ENCODE measurements around the gene ABCC11.

The ABCC11 gene

GRCh38 chr16:48234630-48235029, 12.7 kb downstream of the ABCC11 start:
- H2BK120ac ChIP-seq (ENCODE audit: low read depth, low read length), result no peak overlapping the region
- no peaks in the 10 kb centered on the region for H3K27me3 ChIP-seq (ENCODE audit: insufficient read depth, low read length, poor library complexity)
- no peak overlapping the region for H3K4me2 ChIP-seq (ENCODE audit: low read length)
- H3K9ac ChIP-seq (ENCODE audit: low read length), result no peak overlapping the region
- no peak overlapping the region for H3K18ac ChIP-seq (ENCODE audit: low read length)
- no peak overlapping the region for H4K5ac ChIP-seq (ENCODE audit: low read length)
- H3K4me1 ChIP-seq (ENCODE audit: control insufficient read depth, low read depth, low read length), result no peaks in the 10 kb centered on the region
- DNase-seq, result no peak
- no peak overlapping the region for H2BK15ac ChIP-seq (replicated peaks; ENCODE audit: low read depth)
- no peak overlapping the region for H3K4me3 ChIP-seq (ENCODE audit: low read length)
- H3K27ac ChIP-seq (ENCODE audit: low read depth, low read length), result no peak overlapping the region
- no peaks in the 10 kb centered on the region for H3K79me1 ChIP-seq (ENCODE audit: low read length)
- H3K56ac ChIP-seq (ENCODE audit: low read length), result no peak overlapping the region
- no peaks in the 10 kb centered on the region for H3K36me3 ChIP-seq (ENCODE audit: control insufficient read depth, insufficient read depth, low read length)
- no peak overlapping the region for H2AK5ac ChIP-seq (ENCODE audit: low read length)
- no peak overlapping the region for H3K4ac ChIP-seq (ENCODE audit: low read depth, low read length)
- no peak overlapping the region for H4K8ac ChIP-seq (ENCODE audit: low read depth, low read length)
- H3K79me2 ChIP-seq (ENCODE audit: control insufficient read depth, insufficient read depth, low read length), result no peaks in the 10 kb centered on the region
- H2BK5ac ChIP-seq (ENCODE audit: low read length), result no peak overlapping the region
- no peak overlapping the region for H3K23ac ChIP-seq (ENCODE audit: low read length)

GRCh38 chr16:48232493-48233040, 14.8 kb downstream of the ABCC11 start:
- Histone ChIP-seq H3K27me3 (ENCODE audit: insufficient read depth, low read length, poor library complexity) (no peaks in the 10 kb centered on the region), H3K23ac (ENCODE audit: low read length) (no peak overlapping the region), H3K36me3 (ENCODE audit: control insufficient read depth, insufficient read depth, low read length) (no peaks in the 10 kb centered on the region), H2BK120ac (ENCODE audit: low read depth, low read length) (no peak overlapping the region), H3K79me1 (ENCODE audit: low read length) (no peaks in the 10 kb centered on the region), H3K4ac (ENCODE audit: low read depth, low read length) (no peak overlapping the region), H3K4me3 (ENCODE audit: low read length) (no peak overlapping the region), H3K27ac (ENCODE audit: low read depth, low read length) (no peak overlapping the region), H3K4me1 (ENCODE audit: control insufficient read depth, low read depth, low read length) (no peaks in the 10 kb centered on the region), H2AK5ac (ENCODE audit: low read length) (no peak overlapping the region), H2BK15ac (replicated peaks; ENCODE audit: low read depth) (no peak overlapping the region), H4K8ac (ENCODE audit: low read depth, low read length) (no peak overlapping the region), H2BK5ac (ENCODE audit: low read length) (no peak overlapping the region), H3K9ac (ENCODE audit: low read length) (no peak overlapping the region), H3K18ac (ENCODE audit: low read length) (no peak overlapping the region), H3K56ac (ENCODE audit: low read length) (no peak overlapping the region), H3K4me2 (ENCODE audit: low read length) (no peak overlapping the region), H3K79me2 (ENCODE audit: control insufficient read depth, insufficient read depth, low read length) (no peaks in the 10 kb centered on the region), H4K5ac (ENCODE audit: low read length) (no peak overlapping the region)
- no peak for DNase-seq
- no CpG with 5 or more reads among the region's 2 CpGs for WGBS (ENCODE audit: extremely low coverage, insufficient coverage, low lambda C conversion rate)

- no peak overlapping the region for H4K8ac ChIP-seq (ENCODE audit: low read depth, low read length)
- no peak overlapping the region for H3K23ac ChIP-seq (ENCODE audit: low read length)
- no peak overlapping the region for H4K5ac ChIP-seq (ENCODE audit: low read length)
- H3K9ac ChIP-seq (ENCODE audit: low read length), result no peak overlapping the region
- no peaks in the 10 kb centered on the region for H3K79me2 ChIP-seq (ENCODE audit: control insufficient read depth, insufficient read depth, low read length)
- no peak overlapping the region for H3K4ac ChIP-seq (ENCODE audit: low read depth, low read length)
- H3K18ac ChIP-seq (ENCODE audit: low read length), result no peak overlapping the region
- WGBS (ENCODE audit: extremely low coverage, insufficient coverage, low lambda C conversion rate), result 100% methylated on average over 2 of the region's 11 CpGs
- H2BK5ac ChIP-seq (ENCODE audit: low read length), result no peak overlapping the region
- no peaks in the 10 kb centered on the region for H3K4me1 ChIP-seq (ENCODE audit: control insufficient read depth, low read depth, low read length)
- no peak overlapping the region for H2BK15ac ChIP-seq (replicated peaks; ENCODE audit: low read depth)
- no peaks in the 10 kb centered on the region for H3K79me1 ChIP-seq (ENCODE audit: low read length)
- H3K27ac ChIP-seq (ENCODE audit: low read depth, low read length), result no peak overlapping the region
- DNase-seq, result peak; percentile 55
- H3K27me3 ChIP-seq (ENCODE audit: insufficient read depth, low read length, poor library complexity), result no peaks in the 10 kb centered on the region
- no peak overlapping the region for H2BK120ac ChIP-seq (ENCODE audit: low read depth, low read length)
- H3K4me3 ChIP-seq (ENCODE audit: low read length), result no peak overlapping the region
- H3K4me2 ChIP-seq (ENCODE audit: low read length), result no peak overlapping the region
- no peak overlapping the region for H2AK5ac ChIP-seq (ENCODE audit: low read length)
- no peak overlapping the region for H3K56ac ChIP-seq (ENCODE audit: low read length)
- H3K36me3 ChIP-seq (ENCODE audit: control insufficient read depth, insufficient read depth, low read length), result no peaks in the 10 kb centered on the region
Observed at GRCh38 chr16:48231727-48232492, 15.4 kb downstream of the ABCC11 start.

- Histone ChIP-seq H3K79me2 (ENCODE audit: control insufficient read depth, insufficient read depth, low read length) (no peaks in the 10 kb centered on the region), H3K18ac (ENCODE audit: low read length) (no peak overlapping the region), H4K5ac (ENCODE audit: low read length) (no peak overlapping the region), H2BK120ac (ENCODE audit: low read depth, low read length) (no peak overlapping the region), H3K79me1 (ENCODE audit: low read length) (no peaks in the 10 kb centered on the region), H3K23ac (ENCODE audit: low read length) (no peak overlapping the region), H2AK5ac (ENCODE audit: low read length) (no peak overlapping the region), H3K4me2 (ENCODE audit: low read length) (no peak overlapping the region), H4K8ac (ENCODE audit: low read depth, low read length) (no peak overlapping the region), H2BK5ac (ENCODE audit: low read length) (no peak overlapping the region), H3K4me1 (ENCODE audit: control insufficient read depth, low read depth, low read length) (no peaks in the 10 kb centered on the region), H3K4ac (ENCODE audit: low read depth, low read length) (no peak overlapping the region), H2BK15ac (replicated peaks; ENCODE audit: low read depth) (no peak overlapping the region), H3K4me3 (ENCODE audit: low read length) (no peak overlapping the region), H3K56ac (ENCODE audit: low read length) (no peak overlapping the region), H3K27me3 (ENCODE audit: insufficient read depth, low read length, poor library complexity) (no peaks in the 10 kb centered on the region), H3K9ac (ENCODE audit: low read length) (no peak overlapping the region), H3K36me3 (ENCODE audit: control insufficient read depth, insufficient read depth, low read length) (no peaks in the 10 kb centered on the region), H3K27ac (ENCODE audit: low read depth, low read length) (no peak overlapping the region)
- DNase-seq, result no peak
- no CpG with 5 or more reads among the region's 5 CpGs for WGBS (ENCODE audit: extremely low coverage, insufficient coverage, low lambda C conversion rate)
Observed at GRCh38 chr16:48225456-48225855, 21.9 kb downstream of the ABCC11 start.

- H3K36me3 ChIP-seq (ENCODE audit: control insufficient read depth, insufficient read depth, low read length), result no peaks in the 10 kb centered on the region
- no peak overlapping the region for H3K27ac ChIP-seq (ENCODE audit: low read depth, low read length)
- H3K18ac ChIP-seq (ENCODE audit: low read length), result no peak overlapping the region
- no peak overlapping the region for H3K4me2 ChIP-seq (ENCODE audit: low read length)
- H4K5ac ChIP-seq (ENCODE audit: low read length), result no peak overlapping the region
- H3K4me3 ChIP-seq (ENCODE audit: low read length), result no peak overlapping the region
- H3K4ac ChIP-seq (ENCODE audit: low read depth, low read length), result no peak overlapping the region
- H4K8ac ChIP-seq (ENCODE audit: low read depth, low read length), result no peak overlapping the region
- H2BK120ac ChIP-seq (ENCODE audit: low read depth, low read length), result no peak overlapping the region
- H3K4me1 ChIP-seq (ENCODE audit: control insufficient read depth, low read depth, low read length), result no peaks in the 10 kb centered on the region
- no peak for DNase-seq
- H3K9ac ChIP-seq (ENCODE audit: low read length), result no peak overlapping the region
- H3K27me3 ChIP-seq (ENCODE audit: insufficient read depth, low read length, poor library complexity), result no peaks in the 10 kb centered on the region
- no peaks in the 10 kb centered on the region for H3K79me2 ChIP-seq (ENCODE audit: control insufficient read depth, insufficient read depth, low read length)
- H2BK5ac ChIP-seq (ENCODE audit: low read length), result no peak overlapping the region
- no peak overlapping the region for H2BK15ac ChIP-seq (replicated peaks; ENCODE audit: low read depth)
- H3K79me1 ChIP-seq (ENCODE audit: low read length), result no peaks in the 10 kb centered on the region
- H2AK5ac ChIP-seq (ENCODE audit: low read length), result no peak overlapping the region
- no CpG with 5 or more reads among the region's 4 CpGs for WGBS (ENCODE audit: extremely low coverage, insufficient coverage, low lambda C conversion rate)
- H3K56ac ChIP-seq (ENCODE audit: low read length), result no peak overlapping the region
- H3K23ac ChIP-seq (ENCODE audit: low read length), result no peak overlapping the region
Observed at GRCh38 chr16:48223490-48223889, 23.8 kb downstream of the ABCC11 start.

GRCh38 chr16:48220891-48221290, 26.4 kb downstream of the ABCC11 start:
- DNase-seq, result peak; percentile 10
- no peak overlapping the region for H2AK5ac ChIP-seq (ENCODE audit: low read length)
- H3K27ac ChIP-seq (ENCODE audit: low read depth, low read length), result no peak overlapping the region
- H4K5ac ChIP-seq (ENCODE audit: low read length), result no peak overlapping the region
- H4K8ac ChIP-seq (ENCODE audit: low read depth, low read length), result no peak overlapping the region
- no peak overlapping the region for H3K4me2 ChIP-seq (ENCODE audit: low read length)
- no peak overlapping the region for H3K56ac ChIP-seq (ENCODE audit: low read length)
- H3K9ac ChIP-seq (ENCODE audit: low read length), result no peak overlapping the region
- no peak overlapping the region for H2BK120ac ChIP-seq (ENCODE audit: low read depth, low read length)
- no peaks in the 10 kb centered on the region for H3K79me1 ChIP-seq (ENCODE audit: low read length)
- no peaks in the 10 kb centered on the region for H3K79me2 ChIP-seq (ENCODE audit: control insufficient read depth, insufficient read depth, low read length)
- H3K23ac ChIP-seq (ENCODE audit: low read length), result no peak overlapping the region
- no peak overlapping the region for H3K4ac ChIP-seq (ENCODE audit: low read depth, low read length)
- H2BK5ac ChIP-seq (ENCODE audit: low read length), result no peak overlapping the region
- no peaks in the 10 kb centered on the region for H3K4me1 ChIP-seq (ENCODE audit: control insufficient read depth, low read depth, low read length)
- H3K36me3 ChIP-seq (ENCODE audit: control insufficient read depth, insufficient read depth, low read length), result no peaks in the 10 kb centered on the region
- H3K4me3 ChIP-seq (ENCODE audit: low read length), result no peak overlapping the region
- no peak overlapping the region for H3K18ac ChIP-seq (ENCODE audit: low read length)
- no CpG with 5 or more reads among the region's 3 CpGs for WGBS (ENCODE audit: extremely low coverage, insufficient coverage, low lambda C conversion rate)
- H2BK15ac ChIP-seq (replicated peaks; ENCODE audit: low read depth), result no peak overlapping the region
- H3K27me3 ChIP-seq (ENCODE audit: insufficient read depth, low read length, poor library complexity), result no peaks in the 10 kb centered on the region

Measured in mesendoderm (in vitro differentiated cells).